GM21717 (cell line): ENCODE measurements around the gene RELL2.
A peak's percentile ranks its signal among the peaks of the same experiment; 100 is the strongest.

ENCODE experiments used
- ATAC-seq: cut with Tn5 transposase; IDR thresholded peaks from one replicate; pipeline ENCODE4 v1.9.1; 2021; ENCODE audit warnings: mild to moderate bottlenecking, moderate library complexity; ENCODE audit not compliant: unreplicated experiment

Gene RELL2

GRCh38 chr5:141618804-141619554 lies 17.8 kb upstream of the RELL2 start, which contains the start of gene DIAPH1:
DIAPH1 (minus strand) TSS chr5:141619000; CDS start chr5:141618914, 86 bp downstream.
- ATAC-seq = peak; percentile 78

GRCh38 chr5:141623186-141623585 lies 13.6 kb upstream of the RELL2 start:
- peak; percentile 62 for ATAC-seq

GRCh38 chr5:141623611-141624010 lies 13.2 kb upstream of the RELL2 start:
- ATAC-seq = no peak

- no peak for ATAC-seq
Observed at GRCh38 chr5:141628175-141628788, 8.5 kb upstream of the RELL2 start.

- ATAC-seq = no peak
Observed at GRCh38 chr5:141630570-141631140, 6.1 kb upstream of the RELL2 start.

- ATAC-seq = no peak
Observed at GRCh38 chr5:141632650-141633049, 4.1 kb upstream of the RELL2 start.

- ATAC-seq = peak; percentile 69
Observed at GRCh38 chr5:141633871-141634561, 2.8 kb upstream of the RELL2 start.

GRCh38 chr5:141634720-141635119 lies 2.1 kb upstream of the RELL2 start:
- no peak for ATAC-seq

- no peak for ATAC-seq
Observed at GRCh38 chr5:141635646-141636045, 1.2 kb upstream of the RELL2 start.

- ATAC-seq = no peak
Observed at GRCh38 chr5:141636106-141636412, 738 bp upstream of the RELL2 start.

GRCh38 chr5:141637123-141637766 lies 448 bp downstream of the RELL2 start:
- ATAC-seq = peak; percentile 32

GRCh38 chr5:141637767-141638419 lies 1.1 kb downstream of the RELL2 start:
- peak; percentile 31 for ATAC-seq

- ATAC-seq = no peak
Observed at GRCh38 chr5:141638771-141639170, 2.0 kb downstream of the RELL2 start.

- ATAC-seq = no peak
Observed at GRCh38 chr5:141639357-141640050, 2.7 kb downstream of the RELL2 start.

GRCh38 chr5:141640051-141640415 lies 3.2 kb downstream of the RELL2 start:
- ATAC-seq = no peak

GRCh38 chr5:141640698-141641097 lies 3.9 kb downstream of the RELL2 start:
- ATAC-seq = no peak

GRCh38 chr5:141641634-141642267 lies 5.0 kb downstream of the RELL2 start:
- ATAC-seq = peak; percentile 45

- ATAC-seq = no peak
Observed at GRCh38 chr5:141646026-141646425, 9.2 kb downstream of the RELL2 start.

GRCh38 chr5:141647242-141647641 lies 10.4 kb downstream of the RELL2 start:
- ATAC-seq = no peak

GRCh38 chr5:141647851-141648250 lies 11.1 kb downstream of the RELL2 start:
- no peak for ATAC-seq
